Esophagus squamous epithelium (tissue), 4 donors: Measurements from ENCODE around the gene UBE2D1.

Experiments used
- POLR2A ChIP-seq, 4 donors: fragments of 450-650 bp; IDR thresholded peaks; one replicate each; pipeline ENCODE4 v1.6.1; 2017; ENCODE audit warnings: antibody characterized with exemption in 4 of 4, mild to moderate bottlenecking in 4 of 4, moderate library complexity in 3 of 4
- TF ChIP-seq, protein P1 (sequence below), 6 experiments: fragments of 450-650 bp in 4 of 6; fragments of 200-600 bp in 2 of 6; sonication (generic) in 2 of 6; IDR thresholded peaks; one replicate each; pipeline ENCODE4 v1.5.1; 2016 to 2019; ENCODE audit warnings: antibody characterized with exemption in 6 of 6, mild to moderate bottlenecking in 4 of 6, moderate library complexity in 4 of 6

DNA sequence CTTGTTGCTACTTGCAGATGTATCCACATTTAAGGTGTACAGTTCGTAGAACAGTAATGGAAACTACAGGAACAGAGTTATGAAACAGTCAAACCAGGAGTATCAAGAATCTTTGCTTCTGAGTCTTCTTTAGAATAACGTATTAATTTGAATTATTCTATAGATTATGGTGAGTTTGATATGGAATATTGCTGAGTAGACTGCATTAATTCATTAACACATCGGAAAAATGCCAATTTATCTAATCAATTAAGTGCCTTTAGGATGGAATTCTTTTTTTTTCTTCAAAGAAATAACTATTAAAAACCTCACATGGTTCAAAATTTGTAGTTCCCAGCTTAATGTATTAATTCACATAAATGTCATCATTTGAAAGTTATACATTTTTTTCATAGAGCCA, 54.2 kb downstream of the UBE2D1 start:
- TF ChIP-seq POLR2A (IDR thresholded peaks at IDR 0.05), result no peak
- TF ChIP-seq, protein P1, sequence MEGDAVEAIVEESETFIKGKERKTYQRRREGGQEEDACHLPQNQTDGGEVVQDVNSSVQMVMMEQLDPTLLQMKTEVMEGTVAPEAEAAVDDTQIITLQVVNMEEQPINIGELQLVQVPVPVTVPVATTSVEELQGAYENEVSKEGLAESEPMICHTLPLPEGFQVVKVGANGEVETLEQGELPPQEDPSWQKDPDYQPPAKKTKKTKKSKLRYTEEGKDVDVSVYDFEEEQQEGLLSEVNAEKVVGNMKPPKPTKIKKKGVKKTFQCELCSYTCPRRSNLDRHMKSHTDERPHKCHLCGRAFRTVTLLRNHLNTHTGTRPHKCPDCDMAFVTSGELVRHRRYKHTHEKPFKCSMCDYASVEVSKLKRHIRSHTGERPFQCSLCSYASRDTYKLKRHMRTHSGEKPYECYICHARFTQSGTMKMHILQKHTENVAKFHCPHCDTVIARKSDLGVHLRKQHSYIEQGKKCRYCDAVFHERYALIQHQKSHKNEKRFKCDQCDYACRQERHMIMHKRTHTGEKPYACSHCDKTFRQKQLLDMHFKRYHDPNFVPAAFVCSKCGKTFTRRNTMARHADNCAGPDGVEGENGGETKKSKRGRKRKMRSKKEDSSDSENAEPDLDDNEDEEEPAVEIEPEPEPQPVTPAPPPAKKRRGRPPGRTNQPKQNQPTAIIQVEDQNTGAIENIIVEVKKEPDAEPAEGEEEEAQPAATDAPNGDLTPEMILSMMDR (IDR thresholded peaks at IDR 0.05), result no peak
